HG03095 (cell line): ENCODE data around the gene MARK3.

Experiments used
- ATAC-seq: cut with Tn5 transposase; IDR thresholded peaks from one replicate; pipeline ENCODE4 v1.9.1; 2021; ENCODE audit warnings: moderate library complexity; ENCODE audit not compliant: unreplicated experiment

Gene MARK3

GRCh38 chr14:103432627-103433026, 47.4 kb downstream of the MARK3 start:
- ATAC-seq = no peak

DNA sequence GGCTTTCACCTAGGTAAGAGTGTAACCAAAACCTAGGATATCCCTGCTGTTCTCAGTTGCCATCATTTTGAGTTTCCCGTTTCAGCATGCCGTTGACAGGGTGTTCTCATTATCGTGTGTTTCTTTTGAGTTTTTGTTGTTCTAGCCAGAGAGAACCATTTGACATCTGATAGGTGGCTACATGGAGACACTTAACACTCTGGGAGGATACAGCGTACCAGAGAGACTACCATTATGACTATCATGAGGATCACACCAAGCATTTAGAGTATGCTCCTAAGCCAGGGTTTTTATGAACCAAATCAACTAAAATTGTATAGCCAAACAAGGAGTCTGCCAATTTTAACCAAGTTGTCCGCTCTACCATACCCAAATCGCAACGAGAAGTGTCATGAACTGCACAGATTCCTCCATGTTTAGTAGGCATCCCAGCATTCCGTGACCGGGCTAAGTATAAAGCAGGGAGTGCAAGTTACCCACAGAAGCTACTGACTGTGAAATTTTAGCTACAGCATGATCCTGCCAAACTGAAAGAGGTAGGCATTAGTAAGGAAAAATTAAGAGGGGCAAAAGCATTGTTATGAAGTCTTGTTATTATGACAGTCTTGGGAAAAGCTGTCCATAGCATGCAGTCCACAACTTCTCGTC, 48.8 kb downstream of the MARK3 start:
- no peak for ATAC-seq

- ATAC-seq = no peak
These were observed 49.7 kb downstream of the MARK3 start for GRCh38 chr14:103434868-103435442.

DNA sequence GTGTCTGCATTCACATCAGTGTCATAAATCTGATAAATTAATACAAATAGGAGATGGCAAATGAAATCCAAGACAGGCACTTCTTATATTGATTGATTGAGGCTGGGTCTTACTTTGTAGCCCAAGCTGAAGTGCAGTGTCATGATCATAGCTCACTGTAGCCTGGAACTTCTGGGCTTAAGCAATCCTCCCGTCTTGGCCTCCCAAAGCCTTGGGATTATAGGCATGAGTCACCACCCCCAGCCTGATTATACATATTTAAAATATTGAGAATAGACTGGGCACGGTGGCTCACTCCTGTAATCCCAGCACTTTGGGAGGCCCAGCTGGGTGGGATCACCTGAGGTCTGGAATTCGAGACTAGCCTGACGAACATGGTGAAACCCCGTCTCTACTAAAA, 51.3 kb downstream of the MARK3 start:
- no peak for ATAC-seq

DNA sequence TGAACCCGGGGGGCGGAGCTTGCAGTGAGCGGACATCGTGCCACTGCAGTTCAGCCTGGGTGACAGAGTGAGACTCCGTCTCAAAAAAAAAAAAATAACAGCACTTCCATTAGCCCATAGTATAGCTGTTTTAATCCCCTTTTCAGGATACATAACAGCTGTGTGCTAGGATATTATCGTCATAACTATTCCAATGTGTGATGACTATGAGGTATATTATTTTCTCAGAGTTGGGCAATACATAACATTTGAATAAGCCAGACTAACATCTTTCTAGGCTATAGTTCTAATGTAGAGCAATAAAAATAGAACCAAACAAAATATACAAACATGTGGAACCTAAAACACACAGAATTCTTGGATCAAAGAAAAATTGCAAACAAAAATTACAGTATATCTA, 57.1 kb downstream of the MARK3 start:
- ATAC-seq = no peak

DNA sequence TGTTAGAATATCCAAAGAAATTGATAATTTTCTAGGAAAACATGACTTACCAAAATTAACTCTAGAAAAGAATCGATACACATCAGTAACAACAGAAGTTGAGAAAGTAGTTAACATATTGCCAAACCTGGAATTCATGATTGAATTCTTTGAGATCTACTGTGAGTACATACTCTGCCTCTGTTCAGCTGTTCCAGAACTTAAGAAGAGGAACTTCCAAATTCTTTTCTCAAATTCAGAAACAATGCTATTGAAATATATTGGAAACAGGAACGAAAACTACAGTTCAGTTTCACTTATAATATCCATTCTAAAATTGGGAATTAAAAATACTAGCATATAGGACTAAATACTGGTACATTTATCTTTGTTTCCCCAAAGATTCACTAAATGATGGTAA, 57.9 kb downstream of the MARK3 start:
- no peak for ATAC-seq

DNA sequence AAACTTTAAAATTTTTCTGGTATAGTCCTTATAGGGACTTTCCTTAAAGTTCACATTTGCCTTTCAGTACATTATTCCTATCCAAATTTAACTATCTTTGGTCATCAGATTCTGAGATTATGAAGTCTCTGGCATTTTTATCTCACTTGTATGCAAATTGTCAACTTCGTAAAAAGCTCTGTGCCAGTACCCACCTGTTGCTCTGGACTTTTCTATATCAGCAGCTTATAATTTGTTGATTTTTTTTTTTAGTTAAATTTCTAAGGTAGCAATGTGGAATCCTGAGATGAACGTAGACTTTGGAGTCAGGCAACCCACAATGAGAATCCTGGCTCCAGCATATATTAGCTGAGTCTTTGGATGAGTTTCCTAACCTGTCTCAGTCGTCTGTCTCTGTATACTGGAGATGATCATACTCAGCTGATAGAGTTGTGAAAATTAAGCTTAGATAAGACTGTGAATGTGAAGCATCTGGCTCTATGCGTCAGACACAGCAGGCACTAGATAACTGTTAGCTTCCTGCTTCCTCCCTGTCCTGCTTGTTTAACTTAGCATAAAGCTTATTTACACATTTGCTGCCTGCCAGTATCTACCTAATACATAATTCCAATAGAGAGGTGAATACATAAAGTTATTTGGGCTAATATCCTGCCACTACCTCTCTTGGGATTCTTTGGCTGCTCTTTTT, 59.8 kb downstream of the MARK3 start:
- no peak for ATAC-seq

DNA sequence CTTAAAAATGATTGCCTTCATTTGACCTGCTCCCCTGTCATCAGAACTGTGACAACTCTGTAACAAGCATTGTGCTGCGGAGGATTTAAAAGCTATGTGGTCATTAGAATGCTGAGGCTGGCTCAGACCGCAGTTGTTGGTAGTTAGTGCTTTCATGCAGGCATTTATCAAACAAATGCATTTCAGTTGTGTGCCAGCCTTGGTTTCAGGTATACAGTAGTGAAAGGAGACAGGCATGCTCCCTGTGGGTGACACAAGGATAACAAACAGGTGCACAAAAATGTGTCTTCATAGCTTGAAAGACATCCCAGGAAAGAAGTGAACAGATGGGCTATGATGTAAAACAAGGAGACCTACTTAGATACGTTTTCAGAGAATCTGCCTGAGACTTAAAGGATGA, 60.6 kb downstream of the MARK3 start:
- ATAC-seq = no peak

- ATAC-seq = no peak
These were observed 62.9 kb downstream of the MARK3 start for GRCh38 chr14:103448097-103448496.

- no peak for ATAC-seq
These were observed 64.5 kb downstream of the MARK3 start for GRCh38 chr14:103449634-103450161.

DNA sequence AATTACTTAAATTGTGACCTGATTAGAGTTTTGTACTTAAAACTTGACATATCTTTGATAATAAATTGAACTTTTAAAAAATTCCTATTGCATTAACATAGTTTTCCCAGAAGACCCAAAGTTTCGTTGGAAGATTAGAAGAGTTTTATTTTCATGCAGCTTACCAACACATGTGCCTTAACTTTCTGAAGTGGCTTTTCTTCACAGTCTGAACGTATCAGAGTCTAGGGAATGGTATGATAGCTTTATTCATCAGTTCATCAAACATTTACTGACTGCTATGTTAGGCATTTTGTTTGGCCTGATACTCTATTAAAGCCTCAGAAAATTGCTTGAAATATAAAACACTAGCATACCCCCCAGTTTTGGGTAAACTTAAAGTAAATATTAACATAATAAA, 65.2 kb downstream of the MARK3 start:
- ATAC-seq = no peak

GRCh38 chr14:103451401-103451800, 66.2 kb downstream of the MARK3 start:
- ATAC-seq = no peak

DNA sequence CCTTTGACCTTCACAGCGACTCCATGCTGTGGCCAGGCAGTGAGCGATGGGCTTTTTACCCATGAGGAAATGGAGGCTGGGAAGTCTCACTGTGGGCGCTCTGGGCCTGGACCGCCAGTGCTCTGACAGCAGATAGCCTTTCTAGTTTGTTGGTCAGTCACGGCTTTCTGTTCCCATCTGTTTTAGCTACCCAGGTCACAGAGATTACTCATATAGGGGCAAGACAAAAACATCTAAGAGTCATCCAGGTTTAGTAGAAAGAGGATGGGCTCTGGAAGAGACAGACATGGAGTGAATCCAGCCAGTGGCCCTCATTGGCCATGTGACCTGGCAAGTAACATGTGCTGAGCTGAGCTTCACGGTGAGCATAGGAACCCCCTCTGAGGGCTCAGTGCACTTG, 68.6 kb downstream of the MARK3 start:
- no peak for ATAC-seq

- no peak for ATAC-seq
These were observed 71.1 kb downstream of the MARK3 start for GRCh38 chr14:103456167-103456835.

DNA sequence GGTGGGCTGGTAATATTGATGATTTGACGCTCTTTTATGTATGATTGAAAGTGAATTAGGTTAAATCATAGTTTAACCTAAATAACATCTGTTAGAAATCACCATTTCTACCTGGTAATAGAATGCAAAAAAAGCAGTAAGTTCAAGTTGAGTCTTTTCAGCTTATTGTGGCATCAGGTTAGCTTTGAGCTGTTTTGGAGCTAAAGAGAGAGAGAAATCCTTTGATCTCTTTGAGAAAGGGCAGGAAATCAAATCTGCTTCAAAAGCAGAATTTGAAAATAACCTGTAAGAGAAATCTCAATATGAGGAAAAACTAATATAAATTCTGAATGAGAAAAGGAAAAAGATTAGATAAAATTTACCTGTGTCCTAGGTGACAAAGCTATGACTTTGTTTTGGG, 75.2 kb downstream of the MARK3 start:
- no peak for ATAC-seq

DNA sequence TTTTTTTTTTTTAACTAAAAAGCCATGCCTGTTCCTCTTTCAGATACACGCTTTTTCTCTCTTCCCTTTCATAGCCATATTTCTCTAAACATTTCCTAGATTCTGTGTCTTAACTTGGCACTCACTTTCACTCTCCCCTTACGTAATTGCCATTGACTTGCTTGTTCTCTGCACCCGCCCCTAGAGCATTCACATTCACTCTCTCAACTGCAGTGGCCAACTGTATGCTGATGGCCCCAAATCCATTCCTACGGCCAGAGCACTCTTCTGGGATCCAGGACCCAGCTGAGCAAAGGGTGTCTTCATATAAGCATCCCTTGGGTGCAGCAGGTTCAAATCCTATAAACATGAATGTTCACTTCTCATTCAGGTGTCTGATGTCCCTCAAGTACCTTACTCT, 77.9 kb downstream of the MARK3 start:
- no peak for ATAC-seq

GRCh38 chr14:103463851-103464250, 78.6 kb downstream of the MARK3 start:
- ATAC-seq = no peak

DNA sequence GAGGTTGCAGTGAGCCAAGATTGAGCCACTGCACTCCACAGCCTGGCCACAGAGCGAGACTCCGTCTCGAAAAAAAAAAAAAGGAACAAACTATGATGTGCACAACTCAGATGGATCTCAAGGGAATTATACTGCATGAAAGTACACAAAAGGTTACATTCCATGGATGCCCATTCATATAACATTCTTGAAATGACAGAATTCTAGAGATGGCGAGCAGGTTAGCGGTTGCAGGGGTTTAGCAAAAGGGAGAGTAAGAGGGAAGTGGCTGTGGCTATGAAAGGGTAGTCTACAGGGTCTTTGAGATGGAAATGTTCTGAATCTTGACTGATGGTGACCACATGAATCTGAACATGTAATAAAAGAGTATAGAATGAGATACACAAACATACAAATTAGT, 87.7 kb downstream of the MARK3 start:
- ATAC-seq = no peak

DNA sequence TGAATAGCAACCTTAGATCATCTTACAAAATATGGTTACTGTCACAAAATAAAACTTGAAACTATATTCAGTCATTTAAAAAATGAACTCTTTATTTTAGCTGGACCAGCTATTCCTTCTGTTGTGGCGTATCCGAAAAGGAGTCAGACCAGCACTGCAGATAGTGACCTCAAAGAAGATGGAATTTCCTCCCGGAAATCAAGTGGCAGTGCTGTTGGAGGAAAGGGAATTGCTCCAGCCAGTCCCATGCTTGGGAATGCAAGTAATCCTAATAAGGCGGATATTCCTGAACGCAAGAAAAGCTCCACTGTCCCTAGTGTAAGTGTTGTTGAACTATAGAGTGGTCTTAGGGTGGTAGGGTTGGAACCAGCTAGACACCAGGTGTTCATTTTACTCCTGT, 89.7 kb downstream of the MARK3 start:
- no peak for ATAC-seq

DNA sequence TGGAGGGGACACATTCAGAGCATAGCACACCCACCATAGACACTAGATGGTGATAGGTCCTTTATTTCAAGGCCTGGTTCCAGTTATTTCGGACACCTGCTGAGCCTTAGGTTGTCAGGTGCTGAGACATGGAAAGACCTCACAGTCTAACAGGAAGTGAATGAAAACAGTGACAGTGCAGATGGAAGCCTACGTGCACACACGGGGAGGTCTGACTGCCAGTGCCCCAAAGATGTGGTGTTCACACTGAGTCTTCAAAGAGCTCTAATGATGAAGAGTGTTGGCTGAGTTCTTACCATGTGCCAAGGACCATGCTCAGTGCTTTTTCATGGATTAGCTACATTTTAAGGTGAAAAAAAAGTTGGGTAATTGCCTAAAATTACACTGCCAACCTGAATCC, 90.8 kb downstream of the MARK3 start:
- no peak for ATAC-seq

- ATAC-seq = no peak
These were observed 91.4 kb downstream of the MARK3 start for GRCh38 chr14:103476631-103477030.

DNA sequence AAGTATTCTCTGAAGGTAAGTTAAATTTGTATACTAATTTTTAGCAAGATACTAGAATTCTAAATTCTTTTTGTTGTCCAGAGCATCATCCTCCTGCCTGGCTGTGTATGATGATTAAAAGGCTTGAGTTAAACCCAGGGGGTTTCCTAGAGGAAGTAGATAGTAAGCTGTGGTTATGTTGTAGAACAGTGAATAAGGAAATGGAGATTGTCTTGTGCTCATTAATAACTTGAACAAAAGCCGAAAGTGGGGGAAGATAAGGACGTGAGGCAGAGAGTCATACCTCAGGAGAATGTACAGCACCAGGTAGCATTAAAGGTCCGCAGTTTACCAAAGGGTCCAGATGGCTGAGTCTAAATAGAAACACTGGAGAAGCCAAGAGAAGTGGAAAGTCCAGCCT, 95.4 kb downstream of the MARK3 start:
- ATAC-seq = no peak
